ENCODE data around the gene DUOX1. TPM values are rescaled to one million over a fixed set of nuclear protein-coding genes. Genes with fewer than 3 reads are reported as not detected.

Gene DUOX1
- total RNA-seq, 4 donors from 2014 or later: 1.5 to 4.2 (median 3.9) TPM

GRCh38 chr15:45130291-45131000 lies 652 bp downstream of the DUOX1 start:
- TF ChIP-seq POLR2A (IDR thresholded peaks at IDR 0.05): no peak
- TF ChIP-seq CTCF (IDR thresholded peaks at IDR 0.05): no peak
- TF ChIP-seq EP300 (IDR thresholded peaks at IDR 0.05): no peak
- no peaks in the 10 kb centered on the region for H3K9me3 ChIP-seq
- no peak overlapping the region for H3K27ac ChIP-seq
- 76 to 84% methylated on average over 6 to 7 of the region's 7 CpGs for WGBS, 2 donors
- H3K4me1 ChIP-seq: peaks cover 0 to 29% (median 18%) of the 10 kb centered on the region in 4 donors
- peak overlapping the region in 2 of 4 donors; percentile 32 to 59 for H3K4me3 ChIP-seq
- peaks cover 0 to 70% of the 10 kb centered on the region in 2 donors for H3K27me3 ChIP-seq
- no peak for DNase-seq (ENCODE audit: low spot score in 2 of 2)
- H3K36me3 ChIP-seq: no peaks in the 10 kb centered on the region

- no peaks in the 10 kb centered on the region for H3K9me3 ChIP-seq
- peaks cover 0 to 29% (median 19%) of the 10 kb centered on the region in 4 donors for H3K4me1 ChIP-seq
- H3K4me3 ChIP-seq: no peak overlapping the region
- no peak for DNase-seq (ENCODE audit: low spot score in 2 of 2)
- H3K27ac ChIP-seq: no peak overlapping the region
- H3K27me3 ChIP-seq: peaks cover 0 to 67% of the 10 kb centered on the region in 2 donors
- TF ChIP-seq CTCF (IDR thresholded peaks at IDR 0.05) (no peak), EP300 (IDR thresholded peaks at IDR 0.05) (no peak), POLR2A (IDR thresholded peaks at IDR 0.05) (no peak)
- WGBS, 2 donors: 95% methylated on average over 3 of the region's 3 CpGs
- no peaks in the 10 kb centered on the region for H3K36me3 ChIP-seq
Measured at GRCh38 chr15:45131510-45131909, 1.7 kb downstream of the DUOX1 start.

GRCh38 chr15:45132844-45133560 lies 3.2 kb downstream of the DUOX1 start:
- WGBS, 2 donors: 51 to 54% methylated on average over 3 of the region's 3 CpGs
- Histone ChIP-seq H3K36me3 (no peaks in the 10 kb centered on the region), H3K27ac (no peak overlapping the region), H3K4me3 (no peak overlapping the region), H3K4me1 (peaks cover 0 to 29% (median 19%) of the 10 kb centered on the region in 4 donors), H3K27me3 (peaks cover 0 to 66% of the 10 kb centered on the region in 2 donors), H3K9me3 (no peaks in the 10 kb centered on the region)
- TF ChIP-seq EP300 (IDR thresholded peaks at IDR 0.05) (no peak), CTCF (IDR thresholded peaks at IDR 0.05) (no peak), POLR2A (IDR thresholded peaks at IDR 0.05) (no peak)
- no peak for DNase-seq (ENCODE audit: low spot score in 2 of 2)

- peaks cover 0 to 60% of the 10 kb centered on the region in 2 donors for H3K27me3 ChIP-seq
- DNase-seq (ENCODE audit: low spot score in 2 of 2): no peak
- WGBS, 2 donors: 76% methylated on average over 5 of the region's 5 CpGs
Measured at GRCh38 chr15:45133561-45133920, 3.7 kb downstream of the DUOX1 start.

More at GRCh38 chr15:45133561-45133920, 3.7 kb downstream of the DUOX1 start:
- Histone ChIP-seq H3K9me3 (no peaks in the 10 kb centered on the region), H3K36me3 (no peaks in the 10 kb centered on the region), H3K4me1 (peaks cover 0 to 28% (median 19%) of the 10 kb centered on the region in 4 donors), H3K27ac (no peak overlapping the region), H3K4me3 (no peak overlapping the region)
- TF ChIP-seq POLR2A (IDR thresholded peaks at IDR 0.05): no peak
- no peak for TF ChIP-seq EP300 (IDR thresholded peaks at IDR 0.05)
- no peak for TF ChIP-seq CTCF (IDR thresholded peaks at IDR 0.05)

Data from tibial nerve (tissue), 4 donors.